KMS-11 (cell line): ENCODE data around the gene MVD.
A peak's percentile ranks its signal among the peaks of the same experiment; 100 is the strongest.

Source experiments
- H2AFZ ChIP-seq: fragments of 200-600 bp; sonication (generic); 2 replicates; pipeline ENCODE4 v1.6.1; 2016; ENCODE audit warnings: antibody characterized with exemption, mixed run types, low read depth
- H3K27ac ChIP-seq: fragments of 200-600 bp; sonication (generic); 2 replicates; pipeline ENCODE4 v1.6.1; 2016; ENCODE audit warnings: mild to moderate bottlenecking, mixed run types
- H3K27me3 ChIP-seq: fragments of 200-600 bp; sonication (generic); 2 replicates; pipeline ENCODE4 v1.6.1; 2017; ENCODE audit warnings: mild to moderate bottlenecking, low read depth, mixed run types, moderate library complexity; ENCODE audit not compliant: insufficient read depth
- H3K36me3 ChIP-seq: fragments of 200-600 bp; sonication (generic); 2 replicates; pipeline ENCODE4 v1.6.1; 2017; ENCODE audit warnings: mild to moderate bottlenecking, mixed run types; ENCODE audit not compliant: insufficient read depth
- H3K4me1 ChIP-seq: fragments of 200-600 bp; sonication (generic); 2 replicates; pipeline ENCODE4 v1.6.1; 2016; ENCODE audit warnings: mild to moderate bottlenecking, low read depth, mixed run types; ENCODE audit not compliant: poor library complexity, severe bottlenecking
- H3K4me2 ChIP-seq: fragments of 200-600 bp; sonication (generic); 2 replicates; pipeline ENCODE4 v1.7.0; 2016; ENCODE audit warnings: mild to moderate bottlenecking, mixed run types
- H3K4me3 ChIP-seq: fragments of 200-600 bp; sonication (generic); IDR thresholded peaks from 2 replicates; pipeline ENCODE4 v1.6.1; 2017; ENCODE audit warnings: low read depth, low read length, mixed read lengths; ENCODE audit not compliant: insufficient read depth
- H3K79me2 ChIP-seq: fragments of 200-600 bp; sonication (generic); 2 replicates; pipeline ENCODE4 v1.6.1; 2016; ENCODE audit warnings: low read depth, mixed run types; ENCODE audit not compliant: insufficient read depth
- H3K9ac ChIP-seq: fragments of 200-600 bp; sonication (generic); 2 replicates; pipeline ENCODE4 v1.6.1; 2016; ENCODE audit warnings: mild to moderate bottlenecking, mixed run types
- H4K20me1 ChIP-seq: fragments of 200-600 bp; sonication (generic); 2 replicates; pipeline ENCODE4 v1.6.1; 2016; ENCODE audit warnings: mild to moderate bottlenecking, mixed run types; ENCODE audit not compliant: insufficient read depth
- CTCF ChIP-seq: fragments of 200-600 bp; sonication (generic); conservative IDR thresholded peaks from 2 replicates; pipeline ENCODE4 v1.6.1; 2017; ENCODE audit warnings: low read depth, mild to moderate bottlenecking, antibody characterized with exemption, low read length, moderate library complexity, mixed read lengths

The MVD gene

GRCh38 chr16:88622866-88623265 lies 40.0 kb downstream of the MVD start:
- Histone ChIP-seq H3K4me1 (peaks cover 19% of the 10 kb centered on the region), H3K4me3 (no peak overlapping the region), H3K27ac (no peak overlapping the region), H3K36me3 (no peaks in the 10 kb centered on the region; the same call in 1 of the 2 replicates), H3K9ac (no peak overlapping the region), H3K27me3 (no peaks in the 10 kb centered on the region), H4K20me1 (no peaks in the 10 kb centered on the region), H3K4me2 (no peak overlapping the region), H3K79me2 (no peaks in the 10 kb centered on the region), H2AFZ (no peak overlapping the region)
- TF ChIP-seq CTCF: no peak

- Histone ChIP-seq H3K4me1 (peaks cover 19% of the 10 kb centered on the region), H3K27ac (no peak overlapping the region), H3K4me3 (no peak overlapping the region), H3K27me3 (no peaks in the 10 kb centered on the region), H3K9ac (no peak overlapping the region), H3K79me2 (peaks cover 1% of the 10 kb centered on the region; the same call in 1 of the 2 replicates), H3K4me2 (no peak overlapping the region), H2AFZ (no peak overlapping the region), H4K20me1 (no peaks in the 10 kb centered on the region), H3K36me3 (no peaks in the 10 kb centered on the region; the same call in 1 of the 2 replicates)
- TF ChIP-seq CTCF: no peak
These were observed 40.8 kb downstream of the MVD start for GRCh38 chr16:88622125-88622524.

- no peak overlapping the region for H3K9ac ChIP-seq
- no peak overlapping the region for H2AFZ ChIP-seq
- peak overlapping the region; percentile 21; the same call in 1 of the 2 replicates for H3K27ac ChIP-seq
- no peaks in the 10 kb centered on the region for H4K20me1 ChIP-seq
- H3K4me3 ChIP-seq: no peak overlapping the region
- peak overlapping the region; percentile 10; the same call in 1 of the 2 replicates for H3K4me2 ChIP-seq
- TF ChIP-seq CTCF: no peak
- no peaks in the 10 kb centered on the region for H3K27me3 ChIP-seq
- H3K4me1 ChIP-seq: peaks cover 19% of the 10 kb centered on the region
- H3K79me2 ChIP-seq: peaks cover 4% of the 10 kb centered on the region; the same call in 1 of the 2 replicates
- H3K36me3 ChIP-seq: no peaks in the 10 kb centered on the region; the same call in 1 of the 2 replicates
These were observed 42.8 kb downstream of the MVD start for GRCh38 chr16:88619859-88620815.

- H3K9ac ChIP-seq: no peak overlapping the region
- peaks cover 19% of the 10 kb centered on the region for H3K4me1 ChIP-seq
- peaks cover 4% of the 10 kb centered on the region; the same call in 1 of the 2 replicates for H3K79me2 ChIP-seq
- H2AFZ ChIP-seq: no peak overlapping the region
- H3K27me3 ChIP-seq: no peaks in the 10 kb centered on the region
- TF ChIP-seq CTCF: no peak
- peak overlapping the region; percentile 21; the same call in 1 of the 2 replicates for H3K27ac ChIP-seq
- H3K4me3 ChIP-seq: no peak overlapping the region
- 0 out of 2 replicates have a peak, but pooled peaks cover 4% of the 10 kb centered on the region for H4K20me1 ChIP-seq
- no peaks in the 10 kb centered on the region; the same call in 1 of the 2 replicates for H3K36me3 ChIP-seq
- H3K4me2 ChIP-seq: no peak overlapping the region
These were observed 43.8 kb downstream of the MVD start for GRCh38 chr16:88618956-88619667.
